Measurements from ENCODE around the gene B4GALNT4.
"Not testable (repeated sequence)": the region's sequence is repeated elsewhere in the genome, so short reads cannot be mapped to it uniquely, and the experiment has no call there.

B4GALNT4 gene

GRCh38 chr11:369336-370018 lies at the start of gene B4GALNT4:
B4GALNT4 (plus strand) TSS chr11:369499; CDS start chr11:369804, 305 bp downstream.
- DNase-seq: no peak

DNA sequence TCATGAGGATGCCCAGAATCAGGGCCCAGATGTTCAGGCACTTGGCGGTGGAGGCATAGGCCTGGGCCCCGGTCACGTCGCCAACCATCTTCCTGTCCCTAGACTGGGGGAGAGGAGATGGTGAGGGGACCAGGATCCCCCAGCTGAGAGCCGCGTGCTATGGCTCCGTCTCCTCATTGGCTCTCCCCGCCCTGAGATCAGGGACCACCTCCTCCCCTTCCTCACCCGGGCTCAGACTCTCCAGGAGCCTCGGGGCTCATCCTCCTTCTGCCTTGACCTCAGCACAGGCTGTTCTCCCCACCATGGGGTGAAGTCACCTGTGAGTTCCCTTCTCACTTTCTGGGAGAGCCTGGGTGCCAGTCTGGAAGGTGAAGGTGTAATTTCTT lies 49.4 kb upstream of the B4GALNT4 start:
- DNase-seq: not testable (repeated sequence)

DNA sequence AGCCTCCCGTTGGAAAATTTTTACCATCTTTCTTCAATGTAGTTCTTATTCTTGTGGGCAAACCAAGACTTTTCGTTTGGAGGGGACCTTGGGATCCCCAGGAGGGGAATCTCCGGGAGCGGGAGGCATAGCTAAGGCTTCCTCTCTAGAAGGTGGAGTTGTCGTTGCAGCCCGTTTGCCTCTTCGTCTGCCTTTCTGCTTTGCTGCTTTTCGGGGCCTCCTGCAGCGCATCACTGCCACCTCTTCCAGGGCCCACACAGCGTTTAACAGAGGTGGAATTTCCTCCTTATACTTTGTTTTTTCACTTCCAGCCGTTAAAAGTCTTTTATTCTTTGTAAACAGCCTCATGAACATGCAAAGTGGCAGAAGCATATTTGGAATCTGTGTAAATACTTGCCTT lies 45.1 kb upstream of the B4GALNT4 start:
- DNase-seq: no peak

GRCh38 chr11:324593-325517 lies 44.4 kb upstream of the B4GALNT4 start:
- DNase-seq: not testable (repeated sequence)

DNA sequence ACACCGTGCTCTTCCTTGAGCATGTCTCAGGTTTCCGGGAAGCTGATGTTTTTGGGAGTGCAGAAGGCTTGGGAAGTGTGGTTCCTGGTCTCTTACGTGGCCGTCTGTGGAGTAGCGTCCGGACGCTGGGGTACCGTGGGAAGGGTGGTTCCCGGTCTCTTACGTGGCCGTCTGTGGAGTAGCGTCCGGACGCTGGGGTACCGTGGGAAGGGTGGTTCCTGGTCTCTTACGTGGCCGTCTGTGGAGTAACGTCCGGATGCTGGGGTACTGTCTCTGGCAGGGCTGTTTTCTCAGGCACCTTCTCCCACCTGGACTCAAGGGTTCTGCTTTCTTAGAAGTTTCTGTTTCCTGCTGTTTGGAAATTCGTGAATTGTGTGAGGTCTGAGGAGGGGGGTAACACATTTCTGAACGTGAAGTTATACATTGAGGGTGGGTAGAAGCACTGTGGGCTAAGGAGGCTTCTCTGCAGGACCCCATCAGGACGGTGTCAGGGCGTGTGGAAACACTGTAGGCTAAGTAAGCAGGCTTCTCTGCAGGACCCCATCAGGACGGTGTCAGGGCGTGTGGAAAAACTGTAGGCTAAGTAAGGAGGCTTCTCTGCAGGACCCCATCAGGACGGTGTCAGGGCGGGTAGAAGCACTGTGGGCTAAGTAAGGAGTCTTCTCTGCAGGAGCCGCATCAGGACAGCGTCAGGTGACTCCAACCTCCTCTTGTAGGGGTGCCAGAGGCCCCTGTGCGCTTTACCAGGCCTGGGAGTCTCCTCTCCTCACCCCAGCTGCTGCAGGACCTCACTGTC lies 43.3 kb upstream of the B4GALNT4 start:
- no peak for DNase-seq

- DNase-seq: no peak
Measured at GRCh38 chr11:326592-326841, 42.8 kb upstream of the B4GALNT4 start.

DNA sequence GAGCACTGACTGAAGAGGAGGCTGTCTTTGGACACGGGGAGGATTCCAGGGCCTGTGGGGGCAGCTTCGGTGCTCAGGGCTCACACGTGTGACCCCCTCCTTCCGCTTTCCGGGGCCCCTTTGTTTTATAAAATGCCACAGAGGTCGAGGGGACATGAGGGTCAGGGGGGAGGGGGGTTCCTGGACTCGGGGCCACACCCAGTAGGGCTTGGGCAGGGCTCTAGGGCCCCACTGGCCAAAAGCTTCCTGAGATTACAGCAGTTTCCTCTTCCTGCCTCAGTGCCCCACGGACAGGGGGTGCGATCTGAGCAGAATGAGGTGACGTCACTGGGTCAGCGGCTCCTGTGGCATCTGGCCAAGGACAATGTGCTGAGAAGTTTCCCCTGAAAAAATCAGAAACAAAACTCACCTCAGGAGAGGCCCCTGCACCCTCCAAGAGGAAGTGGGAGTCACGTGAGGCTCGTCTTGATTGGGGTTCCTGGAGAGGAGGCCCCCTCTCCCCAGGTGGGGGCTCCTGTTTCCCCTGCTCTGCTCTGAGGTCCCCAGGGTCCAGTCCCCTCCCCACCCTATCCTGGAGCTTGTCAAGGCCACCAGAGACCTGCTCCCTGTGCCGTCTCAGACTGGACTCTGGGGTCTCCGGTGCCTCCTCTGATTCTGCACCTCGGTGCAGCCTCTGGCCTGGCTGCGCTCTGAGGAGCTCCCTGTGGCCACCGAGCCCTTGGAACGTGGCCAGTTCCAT lies 42.3 kb upstream of the B4GALNT4 start:
- DNase-seq: no peak

DNA sequence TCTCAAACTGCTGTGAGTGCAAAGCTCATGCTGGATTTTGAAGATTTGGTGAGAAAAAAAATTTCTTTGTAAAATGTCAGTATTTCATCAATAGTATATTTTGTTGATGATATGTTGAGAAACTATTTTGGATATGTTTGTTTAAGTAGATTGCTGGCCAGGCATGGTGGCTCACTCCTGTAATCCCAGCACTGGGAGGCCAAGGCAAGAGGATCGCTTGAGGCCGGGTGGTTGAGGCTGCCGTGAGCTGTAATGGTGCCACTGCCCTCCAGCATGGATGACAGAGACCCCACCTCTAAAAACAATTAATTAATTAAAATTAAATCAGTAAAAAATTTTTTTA lies 41.7 kb upstream of the B4GALNT4 start:
- no peak for DNase-seq

DNA sequence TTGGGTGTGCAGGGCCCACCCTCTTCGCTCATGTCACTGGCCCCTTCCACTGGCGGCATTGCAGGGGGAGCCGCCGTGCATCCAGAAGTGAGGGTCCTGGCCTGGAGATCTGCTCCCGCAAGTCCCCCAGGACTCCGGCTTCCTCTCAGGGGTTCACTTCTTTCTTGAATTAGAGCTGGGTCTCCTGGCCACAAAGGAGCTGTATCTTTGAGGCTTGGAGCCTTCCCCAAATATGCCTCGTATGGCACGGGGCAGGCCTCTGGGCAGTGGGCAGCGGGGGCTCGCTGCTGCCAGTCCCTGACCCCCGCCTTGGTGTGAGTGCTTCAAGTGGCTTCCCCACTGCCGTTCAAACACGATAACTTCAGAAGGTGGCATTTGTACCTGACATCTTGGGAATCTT lies 41.3 kb upstream of the B4GALNT4 start:
- DNase-seq: no peak

- not testable (repeated sequence) for DNase-seq
Measured at GRCh38 chr11:328516-329100, 40.7 kb upstream of the B4GALNT4 start.

DNA sequence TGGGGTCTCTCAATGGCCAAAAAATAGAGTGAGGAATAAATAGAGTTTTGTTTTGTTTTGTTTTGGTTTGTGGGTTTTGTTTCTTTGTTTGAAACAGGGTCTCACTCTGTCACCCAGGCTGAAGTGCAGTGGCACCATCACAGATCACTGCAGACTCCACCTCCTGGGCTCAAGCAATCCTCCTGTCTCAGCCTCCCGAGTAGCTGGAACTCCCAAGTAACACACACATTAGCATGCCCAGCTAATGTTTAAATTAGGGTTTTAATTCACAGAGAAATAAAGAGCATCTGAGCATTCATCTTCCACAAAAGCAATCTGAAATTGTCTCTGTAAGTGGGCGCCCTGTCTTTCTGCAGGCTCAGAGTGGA lies 39.4 kb upstream of the B4GALNT4 start:
- no peak for DNase-seq

GRCh38 chr11:330307-330693 lies 39.0 kb upstream of the B4GALNT4 start:
- no peak for DNase-seq

- DNase-seq: no peak
Measured at GRCh38 chr11:330694-331357, 38.5 kb upstream of the B4GALNT4 start.

- DNase-seq: no peak
Measured at GRCh38 chr11:331358-332060, 37.8 kb upstream of the B4GALNT4 start.

GRCh38 chr11:332651-333480 lies 36.4 kb upstream of the B4GALNT4 start:
- DNase-seq: no peak

- DNase-seq: not testable (repeated sequence)
Measured at GRCh38 chr11:333616-334263, 35.6 kb upstream of the B4GALNT4 start.

GRCh38 chr11:334264-334994 lies 34.9 kb upstream of the B4GALNT4 start:
- no peak for DNase-seq

GRCh38 chr11:335779-336658 lies 33.3 kb upstream of the B4GALNT4 start:
- DNase-seq: no peak

Measured in NCI-H1092 (cell line).